NCI-H69 (cell line): ENCODE data around the gene CHD5.

ENCODE experiments used
- DNase-seq: peaks from one replicate; lab custom pipeline; 2025; lab: John Stamatoyannopoulos, UW

CHD5 gene

GRCh38 chr1:6202256-6202655 is 22.1 kb upstream of the CHD5 start:
- no peak for DNase-seq

- DNase-seq, result no peak
These were observed 20.2 kb upstream of the CHD5 start for GRCh38 chr1:6200188-6200809.

GRCh38 chr1:6199298-6200187 is 19.4 kb upstream of the CHD5 start, which contains the start of gene RPL22:
TSS of gene RPL22 (minus strand) at chr1:6199595. CDS start at chr1:6199573, 22 bp downstream.
- peak; percentile 97 for DNase-seq

GRCh38 chr1:6198646-6199297 is 18.7 kb upstream of the CHD5 start:
- no peak for DNase-seq

- DNase-seq, result no peak
These were observed 17.8 kb upstream of the CHD5 start for GRCh38 chr1:6197746-6198427.

- DNase-seq, result no peak
These were observed 11.8 kb upstream of the CHD5 start for GRCh38 chr1:6191968-6192367.

- DNase-seq, result no peak
These were observed 8.3 kb upstream of the CHD5 start for GRCh38 chr1:6188466-6188865.

- peak; percentile 37 for DNase-seq
These were observed 5.7 kb upstream of the CHD5 start for GRCh38 chr1:6185635-6186382.

- no peak for DNase-seq
These were observed 5.0 kb upstream of the CHD5 start for GRCh38 chr1:6185151-6185550.

GRCh38 chr1:6184083-6184783 is 4.1 kb upstream of the CHD5 start:
- no peak for DNase-seq

GRCh38 chr1:6183520-6183989 is 3.4 kb upstream of the CHD5 start:
- DNase-seq, result peak; percentile 21

GRCh38 chr1:6181347-6181770 is 1.2 kb upstream of the CHD5 start:
- no peak for DNase-seq

GRCh38 chr1:6180707-6181311 is 688 bp upstream of the CHD5 start:
- DNase-seq, result peak; percentile 26

GRCh38 chr1:6179564-6180175 is 451 bp downstream of the CHD5 start:
- peak; percentile 52 for DNase-seq

- DNase-seq, result peak; percentile 28
These were observed 1.2 kb downstream of the CHD5 start for GRCh38 chr1:6178751-6179563.

GRCh38 chr1:6177681-6178380 is 2.3 kb downstream of the CHD5 start:
- no peak for DNase-seq

GRCh38 chr1:6176779-6177178 is 3.3 kb downstream of the CHD5 start:
- DNase-seq, result no peak

GRCh38 chr1:6175411-6175828 is 4.7 kb downstream of the CHD5 start:
- no peak for DNase-seq
